HG03457 (cell line): ENCODE measurements around the gene SUN1.

ENCODE experiments used
- ATAC-seq: cut with Tn5 transposase; IDR thresholded peaks from one replicate; pipeline ENCODE4 v1.9.1; 2021; ENCODE audit warnings: moderate number of reproducible peaks; ENCODE audit not compliant: unreplicated experiment

The SUN1 gene

GRCh38 chr7:876077-876971 lies 44.0 kb downstream of the SUN1 start, which contains the start of gene GET4:
Gene GET4 (plus strand): TSS chr7:876554. CDS start chr7:876646, 92 bp downstream.
- peak; percentile 57 for ATAC-seq

GRCh38 chr7:876972-877311 lies 44.7 kb downstream of the SUN1 start:
- ATAC-seq, result no peak

- no peak for ATAC-seq
Measured at GRCh38 chr7:877312-878232, 45.3 kb downstream of the SUN1 start.

- ATAC-seq, result no peak
Measured at GRCh38 chr7:879093-879492, 46.8 kb downstream of the SUN1 start.

- no peak for ATAC-seq
Measured at GRCh38 chr7:879706-880105, 47.4 kb downstream of the SUN1 start.

DNA sequence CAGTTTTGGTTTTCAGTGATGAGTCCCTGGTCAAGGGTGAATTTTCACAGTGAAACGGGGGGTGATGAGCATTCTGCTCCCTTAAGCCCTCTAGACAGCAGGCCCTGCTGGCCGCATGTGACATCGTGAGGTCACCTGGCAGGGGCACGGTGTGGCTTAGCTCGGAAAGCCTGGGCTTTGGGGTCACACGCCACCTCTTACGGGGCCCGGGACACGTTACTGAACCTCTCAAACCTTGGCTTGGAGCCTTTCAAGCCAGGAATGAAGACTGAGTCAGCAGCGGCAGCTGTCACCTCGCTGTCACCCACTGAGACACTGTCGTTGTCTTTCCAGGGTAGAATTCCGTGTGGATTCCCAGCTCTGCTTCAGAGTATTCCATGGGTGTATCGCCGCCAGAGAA lies 48.2 kb downstream of the SUN1 start:
- ATAC-seq, result no peak

- no peak for ATAC-seq
Measured at GRCh38 chr7:881441-882234, 49.4 kb downstream of the SUN1 start.

DNA sequence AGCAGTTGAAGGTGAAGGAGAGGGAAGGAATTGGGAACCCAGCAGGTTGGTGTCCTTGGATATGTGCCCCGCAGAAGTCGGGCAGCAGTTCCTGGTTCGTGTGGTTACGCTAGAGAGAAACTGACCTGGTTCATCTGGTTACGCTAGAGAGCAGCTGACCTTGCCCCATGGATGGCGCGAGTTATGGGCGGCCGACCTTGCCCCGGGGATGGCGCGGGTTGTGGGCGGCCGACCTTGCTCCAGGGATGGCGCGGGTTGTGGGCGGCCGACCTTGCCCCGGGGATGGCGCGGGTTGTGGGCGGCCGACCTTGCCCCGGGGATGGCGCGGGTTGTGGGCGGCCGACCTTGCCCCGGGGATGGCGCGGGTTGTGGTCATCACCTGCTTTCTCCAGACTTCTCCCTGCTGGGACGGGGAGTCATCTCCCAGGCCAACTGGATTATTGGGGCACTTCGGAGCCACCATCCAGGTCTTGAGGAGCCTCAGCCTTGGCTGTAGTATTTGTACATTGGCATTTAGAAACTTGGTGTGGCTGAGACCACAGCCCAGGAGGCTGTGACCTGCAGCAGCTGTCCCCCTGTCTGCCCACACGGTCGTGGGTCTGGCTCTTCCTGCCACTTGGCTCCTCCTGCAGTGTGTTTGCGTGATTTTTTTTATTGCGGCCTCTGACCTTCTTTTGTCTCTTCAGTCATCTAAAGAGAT lies 50.2 kb downstream of the SUN1 start:
- no peak for ATAC-seq

DNA sequence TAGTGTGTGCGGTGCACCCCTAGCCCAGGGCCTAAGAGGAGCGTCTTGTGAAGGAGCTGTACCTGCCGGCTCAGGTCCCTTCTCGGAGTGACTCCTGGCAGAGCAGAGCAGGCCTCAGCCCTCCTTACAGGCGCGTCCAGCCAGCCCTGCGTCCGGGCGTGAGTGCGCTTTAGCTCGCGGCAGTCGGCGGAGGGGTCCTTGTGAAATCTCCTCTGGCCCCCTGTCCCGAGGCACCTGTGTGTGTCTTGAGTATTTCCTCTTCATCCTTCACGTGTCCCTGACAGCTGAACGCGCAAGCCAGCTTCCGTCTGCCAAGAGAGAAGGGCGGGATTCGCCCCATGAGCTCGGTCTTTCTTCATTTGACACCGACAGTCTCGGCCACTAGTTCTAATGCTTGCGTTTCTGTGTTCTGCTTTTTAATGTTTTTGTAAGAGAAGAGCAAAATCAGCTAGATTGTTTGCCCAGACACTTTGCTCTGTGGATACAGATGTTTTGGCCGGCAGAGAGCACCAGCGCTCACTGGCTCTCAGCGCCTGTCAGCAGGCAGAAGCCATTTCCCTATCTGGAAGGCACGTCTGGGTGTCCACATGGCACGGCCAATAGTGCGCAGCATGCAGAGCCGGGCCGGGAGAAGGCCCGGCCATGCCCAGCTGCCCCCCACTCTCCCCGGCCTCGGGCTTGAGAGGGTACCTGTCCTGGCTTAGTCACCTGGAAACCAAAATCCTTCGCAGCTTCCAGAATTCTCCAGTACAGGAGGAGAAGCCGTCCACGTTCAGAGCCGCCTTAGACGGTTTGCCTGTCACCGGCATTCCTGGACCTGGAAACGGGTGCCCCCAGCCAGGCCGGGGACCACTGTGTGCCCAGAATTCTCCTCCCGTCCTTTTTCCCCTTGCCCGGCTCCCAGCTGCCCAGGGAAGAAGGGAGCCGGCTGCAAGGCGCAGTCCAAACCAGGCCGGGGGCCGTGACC lies 51.1 kb downstream of the SUN1 start:
- no peak for ATAC-seq

- no peak for ATAC-seq
Measured at GRCh38 chr7:884191-885003, 52.1 kb downstream of the SUN1 start.

DNA sequence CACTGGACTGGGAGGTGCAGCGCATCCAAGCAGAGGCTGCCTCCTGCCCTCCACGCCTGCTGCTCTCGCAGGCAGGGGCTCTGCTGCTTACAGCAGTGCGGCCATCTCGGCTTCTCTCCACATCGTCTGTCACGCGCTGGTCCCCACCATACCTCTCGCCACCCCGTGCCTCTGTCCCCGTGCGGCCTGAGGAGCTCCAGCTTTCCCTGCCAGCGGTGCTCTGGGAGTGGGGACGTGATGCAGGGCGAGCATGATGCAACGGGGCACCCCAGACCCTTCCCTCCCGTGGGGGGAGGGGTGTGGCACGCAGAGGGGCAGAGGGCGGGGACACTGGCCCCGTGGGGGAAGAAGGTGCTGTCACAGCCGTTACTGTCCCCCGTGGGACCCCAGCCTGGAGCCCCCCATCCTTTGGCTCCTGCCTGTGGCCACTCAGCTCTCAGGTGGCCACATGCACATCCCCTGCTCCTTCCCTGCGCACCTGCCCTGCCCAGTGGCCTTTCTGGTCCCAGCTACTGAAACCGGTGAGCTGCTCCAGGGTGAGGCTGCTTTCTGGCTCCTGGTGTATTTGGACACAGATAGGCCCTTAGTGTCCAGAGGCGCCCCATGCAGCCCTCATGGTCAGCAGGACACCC lies 53.1 kb downstream of the SUN1 start:
- no peak for ATAC-seq

GRCh38 chr7:885893-886625 lies 53.8 kb downstream of the SUN1 start:
- no peak for ATAC-seq

- no peak for ATAC-seq
Measured at GRCh38 chr7:886626-887487, 54.6 kb downstream of the SUN1 start.

DNA sequence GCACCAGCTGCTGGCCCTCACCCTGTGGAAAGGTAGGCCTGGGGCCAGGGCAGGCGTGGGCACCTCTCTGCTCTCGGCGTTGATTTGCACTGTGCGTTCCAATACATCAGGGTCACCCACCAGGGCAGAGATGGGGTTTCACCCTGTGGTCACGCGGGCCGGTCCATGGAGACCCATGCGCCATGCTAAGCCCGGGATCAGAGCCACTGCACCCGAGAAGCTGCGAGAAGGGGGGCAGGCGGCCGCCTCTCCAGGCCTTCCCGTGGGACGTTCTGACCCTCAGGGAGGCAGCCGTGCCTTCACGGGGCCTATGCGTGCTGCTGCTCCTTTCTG lies 55.2 kb downstream of the SUN1 start:
- no peak for ATAC-seq

- ATAC-seq, result no peak
Measured at GRCh38 chr7:888081-889024, 56.1 kb downstream of the SUN1 start.
